GM12891 (cell line): ENCODE results near the gene PHF13.

Experiments used
- PAX5 ChIP-seq: IDR thresholded peaks from 2 replicates; pipeline ENCODE4 v1.6.1; 2011; ENCODE audit warnings: low read length, moderate library complexity, mild to moderate bottlenecking; ENCODE audit not compliant: insufficient read depth, severe bottlenecking
- POLR2AphosphoS5 ChIP-seq: IDR thresholded peaks from 2 replicates; pipeline ENCODE4 v1.6.1; 2011; ENCODE audit warnings: low read depth, low read length, control low read depth
- TAF1 ChIP-seq: IDR thresholded peaks from 2 replicates; pipeline ENCODE4 v1.6.1; 2011; ENCODE audit warnings: low read depth, low read length, control low read depth

- no peak for TF ChIP-seq POLR2AphosphoS5
- no peak for TF ChIP-seq TAF1
- TF ChIP-seq PAX5 = no peak
These were observed 31.8 kb upstream of the PHF13 start for GRCh38 chr1:6581561-6582305.
